HG03342 (cell line): Measurements from ENCODE around the gene NR1H2.
"Not testable (repeated sequence)": the region's sequence is repeated elsewhere in the genome, so short reads cannot be mapped to it uniquely, and the experiment has no call there.

Source experiments
- ATAC-seq: cut with Tn5 transposase; IDR thresholded peaks from one replicate; pipeline ENCODE4 v1.9.1; 2021; ENCODE audit warnings: mild to moderate bottlenecking, moderate library complexity; ENCODE audit not compliant: unreplicated experiment

The NR1H2 gene

DNA sequence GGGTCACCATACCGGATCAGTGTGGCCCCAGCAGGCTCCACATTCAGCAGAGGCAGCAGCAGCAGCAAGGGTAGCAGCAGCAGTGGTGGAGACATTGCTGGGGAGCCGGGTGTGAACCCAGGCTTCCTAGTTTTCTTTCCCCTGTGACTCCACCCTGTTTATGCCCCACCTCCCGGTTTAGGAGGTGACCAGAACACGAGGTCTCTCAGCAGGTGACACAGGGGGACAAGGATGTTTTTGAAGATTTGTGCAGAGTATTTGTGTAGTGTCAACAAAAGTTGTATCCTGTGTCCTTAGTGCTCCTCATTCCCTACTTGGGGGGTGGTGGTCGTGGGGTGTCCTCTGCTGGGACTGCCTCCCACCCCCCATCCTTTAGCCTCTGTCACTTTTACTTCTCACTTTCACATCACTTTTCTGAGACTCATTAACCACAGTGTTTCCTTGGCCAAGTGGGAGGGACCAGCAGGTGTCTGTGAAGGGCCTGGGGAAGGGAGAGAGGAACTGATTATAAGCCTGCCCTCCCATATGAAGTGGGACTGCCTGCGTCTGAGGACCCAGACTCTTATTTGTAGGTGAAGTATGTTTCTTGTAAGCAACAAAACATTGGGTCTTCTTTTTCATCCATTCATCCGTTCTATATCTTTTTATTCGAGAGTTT lies 31.5 kb upstream of the NR1H2 start:
- peak; percentile 42 for ATAC-seq

DNA sequence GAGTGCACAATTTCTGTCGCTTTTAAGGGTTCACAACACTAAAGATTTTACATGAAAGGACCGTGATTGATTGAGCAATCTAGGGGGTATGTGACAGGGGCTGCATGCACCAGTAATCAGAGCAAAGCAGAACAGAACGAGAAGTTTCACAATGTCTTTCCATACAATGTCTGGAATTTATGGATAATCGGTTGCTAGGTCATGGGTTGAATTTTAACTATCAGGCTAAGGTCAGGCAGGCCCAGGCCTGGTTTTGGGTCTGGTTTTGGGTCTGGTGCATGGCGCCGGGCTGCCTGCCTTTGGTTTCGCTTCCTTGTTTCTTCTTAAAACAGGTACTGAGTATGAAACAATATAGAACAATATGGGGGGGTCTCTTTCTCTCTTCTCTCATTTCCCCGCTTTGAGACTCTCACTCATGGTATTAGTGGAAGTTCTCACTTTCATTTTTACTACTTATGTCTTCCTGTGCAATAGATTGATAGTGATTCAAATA lies 29.1 kb upstream of the NR1H2 start:
- peak; percentile 38 for ATAC-seq

DNA sequence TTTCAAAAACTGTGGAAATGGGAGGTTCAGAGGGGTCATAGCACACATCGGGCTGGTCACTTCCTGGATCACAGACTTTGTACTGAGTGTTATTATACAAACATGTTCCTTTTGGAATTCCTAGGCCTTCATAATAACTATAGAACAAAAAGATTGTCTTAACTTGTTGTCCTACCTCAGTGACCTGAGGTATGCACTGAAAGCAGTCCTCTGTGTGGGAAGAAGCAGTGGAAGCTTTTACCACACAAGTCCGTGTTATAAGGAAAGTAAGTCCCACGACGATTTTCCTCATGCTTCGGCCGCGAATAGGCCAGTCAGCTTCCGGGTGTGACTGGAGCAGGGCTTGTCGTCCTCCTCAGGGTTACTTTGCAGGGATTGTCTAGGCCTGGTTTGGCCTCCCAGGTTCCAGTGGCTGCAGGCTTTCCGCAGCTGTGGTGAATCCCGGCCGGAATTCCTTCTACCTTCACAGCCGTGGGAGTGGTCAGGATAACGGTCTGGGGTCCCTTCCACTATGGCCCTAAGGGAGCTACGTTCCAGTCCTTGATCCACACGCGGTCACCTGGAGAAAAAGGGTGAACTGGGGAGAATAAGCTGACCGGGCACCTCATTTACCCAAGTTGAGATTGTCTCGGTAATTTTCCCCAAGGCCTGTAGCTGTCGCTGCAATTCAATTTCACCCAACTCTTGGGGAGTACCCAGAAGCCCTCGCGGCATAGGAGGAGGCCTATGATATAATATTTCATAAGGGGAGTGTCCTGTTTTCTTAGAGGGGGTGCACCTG lies 26.8 kb upstream of the NR1H2 start:
- no peak for ATAC-seq

DNA sequence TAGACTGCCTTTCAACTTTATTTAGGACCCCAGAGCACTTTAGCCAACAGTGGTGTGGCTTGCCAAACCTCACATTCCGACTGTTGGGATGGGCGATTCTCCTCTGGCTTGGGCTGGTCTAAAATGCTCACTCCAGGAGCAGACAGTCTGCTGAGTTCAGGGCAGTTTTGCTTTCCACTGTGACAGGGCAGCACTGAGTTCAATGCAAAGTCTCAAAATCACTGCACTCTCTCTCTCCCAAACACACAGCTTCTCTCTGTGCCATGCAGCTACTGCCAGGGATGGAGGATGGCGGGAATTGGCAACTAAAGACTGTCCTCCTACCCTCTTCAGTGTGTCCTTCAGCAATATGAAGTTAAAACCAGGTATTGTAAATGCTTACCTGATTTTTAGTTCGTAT lies 24.0 kb upstream of the NR1H2 start:
- no peak for ATAC-seq

DNA sequence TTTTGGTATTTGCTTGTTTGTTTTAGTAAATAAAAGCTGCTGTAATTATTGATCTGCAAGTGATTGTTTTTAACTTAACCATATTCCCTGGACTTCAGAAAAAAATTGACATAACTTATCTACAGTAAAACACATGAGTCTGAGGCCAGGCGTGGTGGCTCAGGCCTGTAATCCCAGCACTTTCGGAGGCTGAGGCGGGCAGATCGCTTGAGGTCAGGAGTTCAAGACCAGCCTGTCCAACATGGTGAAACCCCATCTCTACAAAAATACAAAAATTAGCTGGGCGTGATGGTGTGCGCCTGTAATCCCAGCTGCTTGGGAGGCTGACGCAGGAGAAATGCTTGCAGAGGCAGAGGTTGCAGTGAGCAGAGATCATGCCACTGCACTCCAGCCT lies 22.8 kb upstream of the NR1H2 start:
- not testable (repeated sequence) for ATAC-seq

DNA sequence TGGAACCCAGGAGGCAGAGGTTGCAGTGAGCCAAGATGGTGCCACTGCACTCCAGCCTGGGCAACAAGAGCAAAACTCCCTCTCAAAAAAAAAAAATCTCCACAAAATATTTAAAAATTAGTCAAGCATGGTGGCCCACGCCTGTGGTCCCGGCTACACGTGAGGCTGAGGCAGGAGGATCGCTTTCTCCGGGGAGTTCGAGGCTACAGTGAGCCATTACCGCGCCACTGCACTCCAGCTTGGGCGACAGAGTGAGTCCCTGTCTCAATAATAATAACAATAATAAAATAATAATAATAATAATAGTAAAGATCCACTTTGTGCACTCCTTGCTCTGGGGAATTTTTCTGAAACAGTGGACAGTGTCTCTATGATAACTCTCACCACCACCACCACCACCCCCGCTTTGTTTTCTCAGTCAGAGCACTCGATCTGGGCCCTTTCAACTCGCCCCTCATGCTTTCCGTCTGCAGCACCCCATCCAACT lies 19.5 kb upstream of the NR1H2 start:
- no peak for ATAC-seq

DNA sequence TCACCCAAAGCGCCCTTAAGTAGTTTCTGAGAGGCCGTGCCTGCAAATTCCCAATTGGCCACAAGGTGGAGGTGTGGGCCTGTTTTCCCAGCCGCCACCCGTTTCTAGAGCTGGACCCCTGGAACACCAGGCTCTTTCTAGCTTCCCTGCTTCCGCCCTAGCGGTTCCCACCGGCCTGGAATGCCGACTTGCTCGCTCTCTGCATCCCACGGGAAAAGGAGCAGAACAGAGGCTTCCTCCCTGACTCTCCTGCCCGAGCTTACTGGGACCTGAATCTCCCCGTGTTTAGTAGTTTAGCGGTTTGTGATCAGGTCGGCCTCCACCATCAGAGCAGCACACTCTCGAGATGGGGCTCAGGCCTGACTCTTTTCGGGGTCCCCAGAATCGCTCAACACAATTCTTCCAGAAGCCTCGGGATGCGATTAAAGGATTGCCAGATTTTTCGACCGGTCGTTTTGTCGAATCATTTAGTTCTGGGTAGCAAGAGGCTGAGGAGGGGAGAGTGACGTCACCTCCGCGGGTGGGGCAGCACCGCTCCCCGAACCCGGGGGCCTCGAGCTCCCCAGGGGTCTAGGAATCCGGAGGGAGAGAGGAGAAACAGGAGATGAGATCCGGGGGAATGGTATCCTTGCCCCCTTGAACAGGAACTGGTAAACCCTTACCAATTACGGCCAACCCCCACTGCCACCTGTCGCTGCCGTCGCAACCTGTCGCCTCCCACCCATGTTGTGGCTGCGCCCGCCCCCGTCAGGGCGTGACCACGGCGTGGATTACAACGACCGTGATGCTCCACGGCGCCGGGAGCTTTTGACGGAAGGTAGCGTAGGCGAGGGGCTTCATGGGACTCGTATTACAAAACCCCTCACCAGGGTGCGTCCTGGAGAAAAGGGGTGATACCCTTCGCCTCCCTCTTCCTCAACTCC lies 18.8 kb upstream of the NR1H2 start:
- peak; percentile 41 for ATAC-seq

DNA sequence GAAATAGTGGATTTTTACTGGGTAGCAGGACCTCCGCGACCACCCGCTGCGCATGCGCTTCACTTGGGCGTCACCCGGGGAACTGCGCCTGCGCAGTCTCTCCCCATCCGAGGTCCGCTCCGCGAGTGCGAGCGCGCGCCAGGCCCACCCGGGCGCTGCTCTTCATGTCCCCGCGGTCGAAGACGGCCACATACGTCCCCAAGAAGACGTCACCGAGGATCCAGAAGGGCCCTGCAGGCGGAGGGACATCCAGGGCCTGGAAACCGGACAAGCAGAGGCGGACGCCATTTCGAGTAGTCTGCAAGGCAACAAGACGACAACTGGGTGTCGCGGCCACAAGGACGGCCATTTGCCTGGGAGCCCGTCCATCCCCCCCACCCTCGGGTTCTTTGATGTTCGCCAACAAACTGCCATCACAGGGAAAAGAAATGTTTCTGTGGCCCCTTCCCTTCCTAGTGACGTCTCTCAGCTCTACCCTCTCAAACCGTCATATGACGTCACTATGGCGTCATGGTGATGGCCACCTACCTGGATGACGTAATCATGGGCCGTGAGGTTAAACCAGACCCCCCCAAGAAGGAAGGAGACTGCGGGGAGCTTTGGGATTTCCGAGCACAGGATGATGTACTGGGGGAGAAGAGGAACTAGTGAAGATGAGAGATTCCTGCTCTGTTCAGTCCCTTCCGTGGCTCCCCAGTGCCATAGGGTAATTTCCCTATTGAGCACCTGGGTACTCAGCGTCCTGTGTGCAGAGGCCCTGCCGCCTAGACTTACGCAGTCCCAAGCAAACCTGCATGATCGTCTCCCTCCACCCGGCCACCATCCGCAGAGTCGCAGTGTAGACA lies 17.6 kb upstream of the NR1H2 start:
- ATAC-seq, result no peak

DNA sequence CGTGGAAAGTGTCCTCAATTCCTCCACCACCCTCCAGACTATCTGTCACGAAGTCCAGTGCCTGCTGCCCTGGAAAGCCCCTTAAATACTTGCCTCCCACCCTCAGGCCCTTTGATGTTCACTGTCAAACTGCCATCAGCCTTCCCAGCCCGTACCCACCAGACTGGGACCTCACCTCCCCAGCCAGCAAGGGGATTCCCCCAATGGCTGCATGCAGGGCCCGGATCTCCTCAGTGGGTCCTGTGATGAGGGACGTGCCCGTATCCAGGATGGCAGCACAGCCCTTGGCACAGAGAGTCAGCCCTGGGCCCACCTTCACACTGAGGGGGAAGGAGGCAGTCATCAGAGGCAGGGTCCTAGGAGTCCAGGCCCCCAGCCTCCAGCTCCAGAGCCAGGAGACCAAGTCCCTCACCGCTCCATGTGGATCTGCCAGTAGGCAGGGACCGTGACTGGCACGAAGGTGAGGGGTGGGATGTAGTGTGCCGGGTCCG lies 16.9 kb upstream of the NR1H2 start:
- no peak for ATAC-seq

DNA sequence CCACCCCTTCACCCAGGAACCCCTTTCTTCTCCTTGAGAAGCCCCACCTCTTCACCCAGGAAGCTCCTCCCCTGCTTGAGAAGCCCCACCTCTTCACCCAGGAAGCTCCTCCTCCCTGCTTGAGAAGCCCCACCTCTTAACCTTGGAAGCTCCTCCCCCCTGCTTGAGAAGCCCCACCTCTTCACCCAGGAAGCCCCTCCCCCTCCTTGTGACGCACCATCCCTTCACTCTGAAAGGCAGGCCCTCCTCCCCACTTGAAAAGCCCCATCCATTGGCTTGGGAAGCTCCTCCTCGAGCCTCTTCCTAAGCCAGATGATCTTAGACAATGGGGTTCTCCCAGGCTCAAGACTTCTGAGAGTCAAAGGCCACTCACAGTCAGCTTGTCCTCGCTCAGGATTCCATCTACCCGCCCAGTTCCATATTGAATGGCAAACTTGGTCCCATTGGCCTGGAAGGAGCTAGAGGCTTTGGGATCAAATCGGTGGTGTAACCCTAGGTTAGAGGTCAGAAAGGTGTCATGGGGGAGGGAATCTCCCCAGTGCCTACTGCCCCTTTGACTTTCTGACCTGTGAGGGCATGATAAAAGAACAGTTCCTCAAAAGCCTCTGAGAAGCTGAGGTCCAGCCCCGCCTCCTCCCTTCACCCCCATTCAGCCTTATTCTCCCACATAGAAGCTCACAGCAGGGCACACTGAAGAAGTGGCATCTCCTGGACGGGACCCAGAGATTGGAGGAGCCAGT lies 14.8 kb upstream of the NR1H2 start:
- no peak for ATAC-seq

DNA sequence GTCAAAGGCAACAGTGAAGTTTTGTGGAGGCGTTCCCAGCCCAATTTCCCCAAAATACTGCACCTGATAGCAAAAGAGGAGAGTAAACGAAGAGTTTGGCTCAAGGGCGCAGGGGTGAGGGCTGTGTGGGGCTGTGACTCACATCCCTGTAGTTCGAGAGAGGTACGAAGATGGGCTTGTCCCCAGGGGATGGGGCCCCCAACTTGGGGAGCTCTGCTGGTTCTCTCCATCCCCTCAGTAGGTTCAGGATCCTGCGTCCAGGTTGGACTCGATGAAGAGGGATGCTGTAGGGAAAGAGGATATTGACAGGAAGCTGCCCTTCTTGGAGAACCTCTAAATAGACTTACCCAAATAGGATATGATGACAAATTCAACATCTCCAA lies 14.2 kb upstream of the NR1H2 start:
- no peak for ATAC-seq

DNA sequence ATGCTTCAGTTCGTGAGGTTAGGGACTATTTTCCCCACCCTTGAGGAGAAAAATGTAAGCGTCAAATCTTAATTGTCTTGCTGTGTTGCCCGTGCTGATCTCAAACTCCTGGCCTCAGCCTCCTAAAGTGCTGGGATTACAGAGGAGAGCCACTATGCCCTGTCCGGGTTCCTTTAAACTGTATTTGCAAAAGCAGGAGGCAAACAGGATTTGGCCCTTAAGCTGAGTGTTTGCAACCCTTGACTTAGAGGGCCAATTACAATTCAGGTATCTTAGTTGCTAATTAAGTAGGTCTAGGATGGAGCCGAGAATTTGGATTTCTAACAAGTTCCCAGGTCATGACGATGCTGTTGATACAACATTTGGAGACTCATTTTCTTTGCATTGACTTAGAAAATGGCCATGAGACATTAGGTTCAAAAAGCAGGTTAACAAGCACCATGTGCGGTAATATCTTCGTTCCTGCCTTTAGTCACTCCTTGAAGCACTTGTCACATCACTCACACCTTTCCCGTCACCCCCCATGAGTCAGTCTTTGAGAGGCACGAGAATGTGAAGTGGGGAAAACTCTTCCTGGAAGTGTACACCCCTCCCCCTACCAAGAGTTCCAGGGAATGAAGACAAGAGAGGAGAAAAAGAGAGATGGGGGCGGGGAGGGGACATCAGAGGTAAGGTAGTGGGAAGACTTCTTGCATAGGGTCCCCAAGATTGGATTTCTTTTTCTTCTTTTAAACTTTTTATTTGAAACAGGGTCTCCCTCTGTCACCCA lies 13.4 kb upstream of the NR1H2 start:
- ATAC-seq, result no peak

DNA sequence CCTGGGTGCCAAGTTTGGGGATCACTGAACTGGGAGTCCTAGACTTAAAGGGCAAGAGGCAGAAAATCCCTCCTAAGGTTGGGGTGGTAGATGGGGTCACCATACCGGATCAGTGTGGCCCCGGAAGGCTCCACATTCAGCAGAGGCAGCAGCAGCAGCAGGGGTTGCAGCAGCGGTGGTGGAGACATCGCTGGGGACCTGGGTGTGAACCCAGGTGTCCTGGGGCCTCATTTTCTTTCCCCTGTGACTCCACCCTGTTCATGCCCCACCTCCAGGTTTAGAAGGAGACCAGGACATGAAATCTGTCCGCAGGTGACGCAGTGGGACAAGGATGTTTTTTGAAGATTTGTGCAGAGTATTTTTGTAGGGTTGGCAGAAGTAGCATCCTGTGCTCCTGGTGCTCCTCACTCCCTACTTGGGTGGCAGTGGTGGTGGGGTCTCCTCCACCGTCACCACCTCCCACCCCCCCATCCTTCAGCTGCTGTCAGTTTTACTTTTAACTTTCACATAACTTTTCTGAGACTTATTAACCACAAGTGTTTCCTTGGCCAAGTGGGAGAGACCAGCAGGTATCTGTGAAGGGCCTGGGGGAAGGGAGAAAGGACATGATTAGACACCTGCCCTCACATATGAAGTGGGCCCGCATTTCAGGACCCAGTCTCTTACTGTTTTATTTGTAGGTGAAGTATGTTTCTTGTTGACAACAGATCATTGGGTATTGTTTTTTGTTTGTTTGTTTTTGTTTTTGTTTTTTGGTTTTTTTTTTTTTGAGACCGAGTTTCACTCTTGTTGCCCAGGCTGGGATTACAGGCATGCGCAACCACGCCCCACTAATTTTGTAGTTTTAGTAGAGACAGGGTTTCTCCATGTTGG lies 10.6 kb upstream of the NR1H2 start, which contains the start of gene NAPSA:
Gene NAPSA, minus strand, starts transcription at position 206 of the 873 bp plus-strand sequence. Its CDS starts 18 bp downstream, at position 188.
- no peak for ATAC-seq

DNA sequence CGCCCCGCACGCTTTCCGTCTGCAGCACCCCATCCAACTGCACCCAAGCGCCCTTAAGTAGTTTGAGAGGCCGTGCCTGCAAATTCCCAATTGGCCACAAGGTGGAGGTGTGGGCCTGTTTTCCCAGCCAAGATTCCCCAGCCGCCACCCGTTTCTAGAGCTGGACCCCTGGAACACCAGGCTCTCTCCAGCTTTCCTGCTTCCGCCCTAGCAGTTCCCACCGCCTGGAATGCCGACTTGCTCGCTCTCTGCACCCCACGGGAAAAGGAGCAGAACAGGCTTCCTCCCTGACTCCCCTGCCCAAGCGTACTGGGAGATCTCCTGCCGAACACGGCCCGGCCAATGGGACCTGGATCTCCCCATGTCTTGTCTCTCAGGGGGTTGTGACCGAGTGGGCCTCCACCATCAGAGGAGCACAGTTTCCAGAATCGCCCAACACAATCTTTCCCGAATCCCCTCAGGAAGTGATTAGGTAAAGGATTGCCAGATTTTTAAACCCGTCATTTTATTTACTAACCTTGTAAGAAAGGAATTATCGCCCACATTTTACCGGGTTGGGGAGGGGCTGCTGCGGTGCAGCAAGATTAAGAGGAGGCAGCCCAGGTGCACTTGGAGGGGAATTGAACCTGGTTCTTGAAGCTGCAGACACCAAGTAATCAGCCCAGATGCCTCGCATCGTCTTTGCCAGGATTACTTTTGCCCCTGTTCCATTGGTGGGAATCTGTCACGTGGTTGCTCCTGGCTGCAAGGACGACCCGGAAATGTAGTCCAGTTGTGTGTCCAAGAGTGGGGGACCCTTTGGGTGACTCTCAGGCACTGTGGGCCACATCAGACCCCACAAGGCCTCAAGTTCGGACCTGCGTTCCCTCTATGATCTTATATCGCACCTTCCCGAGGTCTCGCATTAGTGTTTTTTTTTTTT lies 7.3 kb upstream of the NR1H2 start:
- peak; percentile 45 for ATAC-seq

DNA sequence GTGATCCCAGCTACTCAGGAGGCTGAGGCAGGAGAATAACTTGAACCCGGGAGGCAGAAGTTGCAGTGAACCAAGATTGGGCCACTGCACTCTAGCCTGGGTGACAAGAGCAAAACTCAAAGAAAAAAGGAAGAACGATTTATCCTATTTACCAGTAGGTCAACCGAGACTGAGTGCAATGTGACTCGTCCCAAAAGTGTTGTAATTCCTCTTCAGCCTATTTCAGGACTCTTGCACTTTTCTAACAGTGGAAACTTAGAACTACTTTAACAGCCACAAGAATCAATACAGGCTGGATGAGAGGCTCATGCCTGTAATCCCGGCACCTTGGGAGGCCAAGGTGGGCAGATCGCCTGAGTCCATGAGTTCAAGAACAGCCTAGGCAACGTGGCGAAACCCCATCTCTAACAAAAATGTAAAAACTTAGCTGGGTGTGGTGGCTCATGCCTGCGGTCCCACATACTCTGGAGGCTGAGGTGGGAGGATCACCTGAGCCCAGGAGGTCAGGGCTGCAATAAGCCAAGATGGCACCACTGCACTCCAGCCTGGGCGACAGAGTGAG lies 4.3 kb upstream of the NR1H2 start:
- no peak for ATAC-seq

DNA sequence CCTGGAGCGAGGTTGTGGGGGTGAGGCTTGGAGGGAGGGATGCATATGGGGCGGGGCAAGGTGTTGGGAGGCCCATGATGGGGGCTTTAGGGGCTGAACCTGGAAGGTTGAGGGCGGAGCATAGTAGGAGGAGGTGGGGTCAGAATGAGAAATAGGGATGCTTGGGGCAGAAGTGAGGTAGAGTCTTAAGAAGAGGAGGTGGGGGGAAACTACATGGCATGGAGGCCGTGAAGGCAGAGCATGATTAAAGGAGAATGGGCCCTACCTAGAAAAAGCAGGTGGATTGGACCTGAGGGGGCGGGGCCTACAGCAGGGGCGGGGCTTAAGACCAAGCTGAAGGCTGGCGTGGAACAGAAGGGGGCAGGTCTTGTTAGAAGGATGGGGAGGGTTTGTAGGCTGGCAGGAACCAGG lies 799 bp downstream of the NR1H2 start:
- ATAC-seq, result peak; percentile 23
